GM12878 (cell line): Measurements from ENCODE around the gene ARF3. TPM values are rescaled to one million over a fixed set of nuclear protein-coding genes. Genes with fewer than 3 reads are reported as not detected.

ENCODE experiments used
- ATAC-seq: fragments of 200-7000 bp; cut with Tn5 transposase; 3 replicates; pipeline ENCODE4 v1.9.1; 2020; ENCODE audit warnings: mild to moderate bottlenecking, moderate library complexity
- BruUV-seq: library from RNA; stranded (reverse); fragments of 400-500 nt; replicated peaks from 2 replicates; lab custom pipeline; 2021; lab: Mats Ljungman, UMichigan
- CTCF ChIA-PET: fragments of 300-600 bp; sonication (Branson Sonifier 250); formaldehyde crosslinking; extraction: SDS; loops from one replicate; lab custom pipeline; 2021; ENCODE audit warnings: inconsistent platforms; lab: Yijun Ruan, JAX
- POLR2A ChIA-PET: fragments of 350-600 bp; formaldehyde crosslinking; extraction: SDS; loops from one replicate; lab custom pipeline; 2021; ENCODE audit warnings: inconsistent platforms; lab: Charles Lee
- RAD21 ChIA-PET: fragments of 300-600 bp; sonication (Branson Sonifier 250); formaldehyde crosslinking; loops from one replicate; lab custom pipeline; 2023; ENCODE audit warnings: antibody characterized with exemption; ENCODE audit not compliant: unreplicated experiment; lab: Charles Lee
- SMC1A ChIA-PET: fragments of 300-600 bp; sonication (Branson Sonifier 250); formaldehyde crosslinking; loops from one replicate; lab custom pipeline; 2023; ENCODE audit not compliant: unreplicated experiment, uncharacterized antibody; lab: Charles Lee
- DNase-seq: peaks from one replicate; pipeline ENCODE4 v3.0.0-alpha.2; 2011; ENCODE audit warnings: low read depth, low spot score
- FAIRE-seq: peaks from 3 replicates; lab custom pipeline; 2011; peaks lifted over from hg19 to GRCh38; lab: Jason Lieb, UNC
- H2AFZ ChIP-seq: 2 replicates; pipeline ENCODE4 v1.6.0; 2011; ENCODE audit warnings: low read depth, low read length, control low read depth; ENCODE audit not compliant: control insufficient read depth
- H3K27ac ChIP-seq: 2 replicates; pipeline ENCODE4 v1.5.1; 2011; ENCODE audit warnings: control low read depth; ENCODE audit not compliant: control insufficient read depth, insufficient read depth
- H3K27me3 ChIP-seq, 2 experiments: replicated peaks in 1 of 2; 2 replicates each; pipeline versions ENCODE4 v1.6.0 to v1.6.1; 2011; ENCODE audit warnings: low read length in 1 of 2; ENCODE audit not compliant: control insufficient read depth in 2 of 2, insufficient read depth in 2 of 2
- H3K36me3 ChIP-seq, 2 experiments: 2 replicates each; pipeline ENCODE4 v1.5.1; 2011; ENCODE audit warnings: low read length in 1 of 2; ENCODE audit not compliant: control insufficient read depth in 2 of 2, insufficient read depth in 2 of 2
- H3K4me1 ChIP-seq: 2 replicates; pipeline ENCODE4 v1.6.1; 2011; ENCODE audit warnings: mild to moderate bottlenecking, low read length, moderate library complexity, mixed read lengths; ENCODE audit not compliant: control insufficient read depth, insufficient read depth
- H3K4me2 ChIP-seq: 2 replicates; pipeline ENCODE4 v1.6.0; 2011; ENCODE audit warnings: control low read depth; ENCODE audit not compliant: control insufficient read depth, insufficient read depth
- H3K4me3 ChIP-seq: fragments of 200-600 bp; sonication (generic); 2 replicates; pipeline ENCODE4 v1.5.1; 2016
- H3K79me2 ChIP-seq: 2 replicates; pipeline ENCODE4 v1.6.0; 2011; ENCODE audit warnings: low read length; ENCODE audit not compliant: control insufficient read depth, insufficient read depth
- H3K9ac ChIP-seq: 2 replicates; pipeline ENCODE4 v1.8.0; 2011; ENCODE audit warnings: low read length, control low read depth, mixed read lengths; ENCODE audit not compliant: control insufficient read depth, insufficient read depth
- H3K9me3 ChIP-seq: replicated peaks from 3 replicates; pipeline ENCODE4 v1.5.1; 2011; ENCODE audit warnings: mild to moderate bottlenecking, low read length; ENCODE audit not compliant: control insufficient read depth, insufficient read depth
- H4K20me1 ChIP-seq: 2 replicates; pipeline ENCODE4 v1.6.0; 2011; ENCODE audit not compliant: control insufficient read depth, insufficient read depth
- BCL3 ChIP-seq: IDR thresholded peaks from 2 replicates; pipeline ENCODE4 v1.6.1; 2011; ENCODE audit warnings: borderline replicate concordance, low read depth, mild to moderate bottlenecking, moderate library complexity, low read length; ENCODE audit not compliant: insufficient read depth, poor library complexity, severe bottlenecking
- BHLHE40 ChIP-seq, 2 experiments: fragments of 450-650 bp in 1 of 2; IDR thresholded peaks; 2 replicates each; pipeline ENCODE4 v1.6.1; 2011 to 2017; ENCODE audit warnings: low read depth in 2 of 2, borderline replicate concordance in 1 of 2, improper control_type of control experiment in 1 of 2, low read length in 1 of 2, mild to moderate bottlenecking in 1 of 2
- BRCA1 ChIP-seq: IDR thresholded peaks from 2 replicates; pipeline ENCODE4 v1.6.1; 2011; ENCODE audit warnings: low read depth, low read length, improper control_type of control experiment
- HDAC2 ChIP-seq: fragments of 200-600 bp; sonication (generic); IDR thresholded peaks from 2 replicates; pipeline ENCODE4 v1.6.1; 2017
- IKZF1 ChIP-seq: fragments of 450-650 bp; conservative IDR thresholded peaks from 2 replicates; pipeline ENCODE4 v1.6.1; 2017; ENCODE audit warnings: antibody characterized with exemption, mild to moderate bottlenecking
- IRF3 ChIP-seq: fragments of 450-650 bp; IDR thresholded peaks from 2 replicates; pipeline ENCODE4 v1.6.1; 2014; ENCODE audit warnings: mild to moderate bottlenecking
- IRF4 ChIP-seq: IDR thresholded peaks from 2 replicates; pipeline ENCODE4 v1.6.1; 2011; ENCODE audit warnings: low read depth, low read length
- POU2F2 ChIP-seq: IDR thresholded peaks from 3 replicates; pipeline ENCODE4 v1.6.1; 2011; ENCODE audit warnings: low read depth, mild to moderate bottlenecking, low read length, borderline replicate concordance
- RCOR1 ChIP-seq: conservative IDR thresholded peaks from 2 replicates; pipeline ENCODE4 v1.6.1; 2012; ENCODE audit warnings: low read depth, low read length, improper control_type of control experiment
- RELB ChIP-seq: fragments of 450-650 bp; IDR thresholded peaks from 2 replicates; pipeline ENCODE4 v1.6.1; 2017; ENCODE audit warnings: low read depth, mild to moderate bottlenecking, moderate library complexity
- SIN3A ChIP-seq: IDR thresholded peaks from 2 replicates; pipeline ENCODE4 v1.6.1; 2012; ENCODE audit warnings: low read depth, low read length, improper control_type of control experiment
- SMAD1 ChIP-seq: fragments of 450-650 bp; IDR thresholded peaks from 2 replicates; pipeline ENCODE4 v1.6.1; 2018; ENCODE audit warnings: mild to moderate bottlenecking, low read depth; ENCODE audit not compliant: partially characterized antibody
- SMC3 ChIP-seq: IDR thresholded peaks from 2 replicates; pipeline ENCODE4 v1.6.1; 2011; ENCODE audit warnings: low read length, improper control_type of control experiment, borderline replicate concordance
- STAT1 ChIP-seq: fragments of 450-650 bp; conservative IDR thresholded peaks from 2 replicates; pipeline ENCODE4 v1.6.1; 2014; ENCODE audit warnings: antibody characterized with exemption, mild to moderate bottlenecking
- TARDBP ChIP-seq: IDR thresholded peaks from 2 replicates; pipeline ENCODE4 v1.6.1; 2016; ENCODE audit warnings: borderline replicate concordance
- ZNF592 ChIP-seq: fragments of 450-650 bp; IDR thresholded peaks from 2 replicates; pipeline ENCODE4 v1.6.1; 2017; ENCODE audit warnings: mild to moderate bottlenecking, moderate library complexity
- in situ Hi-C: fragments of 300-500 bp; cut with MboI; formaldehyde crosslinking; loops from 9 replicates; pipeline ENCODE4 v1.14.3; 2018; ENCODE audit warnings: mixed read lengths
- intact Hi-C: fragments of 100-400 bp; cut with micrococcal nuclease; formaldehyde crosslinking; loops from one replicate; pipeline ENCODE4 v1.14.2; 2022; ENCODE audit not compliant: unreplicated experiment
- polyA plus RNA-seq, 11 experiments: library from polyadenylated mRNA; depleted of rRNA in 4 of 11; unstranded in 6 of 11; stranded (reverse) in 5 of 11; fragments of >200 nt; fragmentation: Nextera tagmentation in 4 of 11; fragmentation: Illumina TruSeq in 1 of 11; extraction: Ambion mirVana in 4 of 11; extraction: Trizol in 1 of 11; gene quantifications; 1 replicate in 1 of 11; 2 replicates in 10 of 11; pipeline versions ENCODE4 v1.2.1 to v1.2.3, GENCODE V29; 2011 to 2016; ENCODE audit warnings: inconsistent platforms in 2 of 11, missing spikeins in 2 of 11, low read depth in 1 of 11
- total RNA-seq, 4 experiments: library from RNA; depleted of rRNA in 3 of 4; stranded (reverse); fragments of >200 nt in 3 of 4; fragmentation: Illumina TruSeq in 1 of 4; extraction: Trizol in 1 of 4; gene quantifications; 2 replicates each; pipeline versions ENCODE4 v1.2.1 to v1.2.3, GENCODE V29; 2013 to 2021

ARF3 gene
- total and polyA plus RNA-seq, 10 of the 15 experiments (the other 5 are each of a cell fraction or from before 2014, with no cell fraction given): 8.7 to 263 (median 74.4) TPM

GRCh38 chr12:48990552-48990951, 33.3 kb upstream of the ARF3 start:
- in situ Hi-C loops (no loop called here), intact Hi-C loops (no loop called here)
- peaks cover 8% of the 10 kb centered on the region for H3K4me1 ChIP-seq
- no peak overlapping the region for H2AFZ ChIP-seq
- H3K27ac ChIP-seq: no peak overlapping the region
- no peak overlapping the region for H3K9ac ChIP-seq
- no peaks in the 10 kb centered on the region for H3K9me3 ChIP-seq
- FAIRE-seq (no peak), DNase-seq (no peak), ATAC-seq (no peak)
- H3K27me3 ChIP-seq: peaks cover 0 to 5% of the 10 kb centered on the region in 2 experiments; a peak in 3 of 4 replicates
- ChIA-PET CTCF (interaction anchor here (0.8 to 14.1 kb wide), 9 partner anchors 10 to 989 kb away, joined by 3 to 172 read pairs (median 3); partner anchors contain the start of genes DDX23, FKBP11 and PRKAG1), SMC1A (no interaction called here), RAD21 (interaction anchor here (1.7 kb wide), 1 partner anchor 137 kb away, joined by 7 read pairs; no protein-coding TSS in a partner anchor), POLR2A (interaction anchor here (1.5 kb wide), 1 partner anchor 65 kb away, joined by 3 read pairs; the partner anchor contains the start of gene FKBP11)
- H4K20me1 ChIP-seq: peaks cover 2% of the 10 kb centered on the region; the same call in 1 of the 2 replicates
- no peak overlapping the region for H3K4me2 ChIP-seq
- no peaks in the 10 kb centered on the region for H3K36me3 ChIP-seq
- H3K79me2 ChIP-seq: no peaks in the 10 kb centered on the region
- no peak overlapping the region for H3K4me3 ChIP-seq
- TF ChIP-seq SMAD1 (no peak), BCL3 (no peak), IKZF1 (no peak), BHLHE40 (IDR thresholded peaks at IDR 0.05; ENCODE audit: borderline replicate concordance in 1 of 2, low read depth in 2 of 2, low read length in 1 of 2) (no peak), SIN3A (no peak), HDAC2 (no peak), BRCA1 (no peak), ZNF592 (no peak), IRF3 (no peak), STAT1 (no peak), IRF4 (no peak), POU2F2 (no peak), SMC3 (no peak), RCOR1 (no peak), RELB (no peak), TARDBP (no peak)
- TF ChIP-seq, all 136 proteins: peak for 0
- BruUV-seq: no TSS peak
